HG02885 (cell line): ENCODE measurements around the gene SUPT3H.
A peak's percentile ranks its signal among the peaks of the same experiment; 100 is the strongest.

Experiments used
- ATAC-seq: cut with Tn5 transposase; IDR thresholded peaks from one replicate; pipeline ENCODE4 v1.9.1; 2021; ENCODE audit warnings: mild to moderate bottlenecking; ENCODE audit not compliant: unreplicated experiment, poor library complexity

Gene SUPT3H

GRCh38 chr6:45394586-45395095 lies 16.9 kb upstream of the SUPT3H start:
- ATAC-seq, result no peak

DNA sequence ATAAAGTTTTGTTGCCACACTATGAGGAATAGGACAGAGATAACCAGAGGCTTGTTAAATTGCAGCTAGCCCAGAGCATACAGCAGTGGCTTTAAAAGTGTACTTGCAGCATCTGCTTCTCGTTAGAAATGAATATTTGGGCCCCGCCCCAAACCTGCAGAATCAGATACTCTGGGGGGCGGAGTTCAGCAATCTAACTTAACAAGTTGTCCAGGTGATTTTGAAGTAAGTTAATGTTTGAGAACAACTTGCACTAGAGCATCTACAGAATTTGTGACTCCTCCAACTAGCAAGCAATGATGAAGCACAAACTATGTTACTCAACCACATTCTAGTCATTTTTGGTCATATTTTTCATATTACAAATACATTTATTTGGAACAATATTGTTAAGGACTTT lies 10.6 kb upstream of the SUPT3H start:
- ATAC-seq, result no peak

DNA sequence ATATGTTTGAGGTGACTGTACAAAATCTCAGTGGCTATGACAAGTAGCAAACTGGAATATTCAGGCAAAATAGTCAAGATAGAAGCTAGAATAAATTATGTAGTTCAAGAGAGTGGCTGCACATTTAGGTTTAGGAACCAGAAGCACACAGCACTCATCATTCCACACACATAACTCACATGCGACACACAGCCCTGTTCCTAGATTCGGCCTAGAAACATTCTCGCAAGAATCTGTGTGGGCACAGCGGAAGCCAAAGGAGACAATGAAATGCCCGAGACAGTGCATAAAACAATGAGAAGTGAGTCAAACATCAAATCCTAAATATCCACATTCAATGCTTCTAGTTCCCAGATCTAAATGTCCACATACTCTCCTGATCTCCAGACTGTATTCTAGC lies 9.5 kb upstream of the SUPT3H start:
- no peak for ATAC-seq

DNA sequence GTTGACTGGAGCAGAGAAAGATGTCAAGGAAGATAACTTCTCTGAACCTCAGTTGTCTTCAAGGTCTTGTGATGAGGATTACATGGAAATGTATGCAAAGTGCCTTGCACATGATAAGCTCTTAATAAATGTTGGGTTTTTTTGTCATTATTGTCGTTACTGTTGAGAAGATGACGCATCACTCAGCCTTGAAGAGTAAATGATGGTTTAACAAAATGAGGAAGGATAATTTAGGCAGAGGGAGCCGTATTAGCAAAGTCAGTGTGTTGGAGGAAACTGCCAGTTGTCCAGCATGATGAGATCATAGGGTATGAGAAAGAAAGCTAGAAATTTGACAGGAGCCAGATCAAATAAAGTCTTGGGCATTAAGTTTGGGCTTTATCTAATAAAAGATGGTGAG lies 8.8 kb upstream of the SUPT3H start:
- no peak for ATAC-seq

DNA sequence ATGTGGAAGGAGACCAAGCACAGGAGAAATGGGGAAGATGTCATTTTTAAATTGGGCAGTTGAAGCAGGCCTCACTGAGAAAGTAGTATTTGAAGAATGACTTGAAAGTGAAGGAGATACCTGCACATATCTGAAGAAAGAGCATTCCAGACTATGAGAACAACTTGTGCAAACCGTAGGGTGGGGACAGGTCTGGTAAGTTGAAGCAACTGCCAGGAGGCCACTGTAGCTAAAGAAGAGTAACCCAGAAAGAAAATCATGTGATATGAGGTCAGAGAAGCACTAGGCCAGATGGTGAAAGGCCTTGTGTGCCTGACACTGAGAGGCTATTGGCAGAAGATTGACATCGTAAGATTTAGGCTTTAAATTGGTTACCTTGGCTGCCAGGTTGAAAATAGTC lies 4.7 kb upstream of the SUPT3H start:
- no peak for ATAC-seq

DNA sequence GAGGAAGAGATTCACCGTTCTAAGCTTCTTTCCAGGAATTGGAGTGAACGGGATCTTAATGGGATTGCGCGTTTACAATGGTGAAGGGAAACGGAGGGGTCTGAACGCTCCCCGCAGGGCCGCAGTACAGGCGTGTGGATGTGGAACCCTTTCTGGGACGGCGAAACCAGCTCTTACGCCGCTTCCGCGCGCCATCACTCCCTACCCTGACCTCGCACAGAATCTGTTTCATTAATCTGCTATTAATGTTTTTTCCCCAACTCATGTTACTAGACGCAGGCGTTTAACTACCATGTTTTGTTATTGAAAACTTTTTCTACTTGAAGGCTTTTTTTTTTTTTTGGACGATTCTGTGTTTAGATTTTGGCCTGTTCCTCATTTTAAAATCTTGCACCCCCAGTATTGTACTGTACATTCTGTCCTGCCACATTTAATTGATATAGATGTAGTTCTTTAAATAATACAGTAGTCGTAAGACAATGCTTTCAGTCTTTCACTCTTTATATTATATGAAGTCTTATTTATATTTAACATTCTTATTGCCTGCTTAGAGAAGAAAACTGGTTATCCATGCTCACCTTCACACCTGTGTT lies 696 bp upstream of the SUPT3H start:
- ATAC-seq, result peak; percentile 29

DNA sequence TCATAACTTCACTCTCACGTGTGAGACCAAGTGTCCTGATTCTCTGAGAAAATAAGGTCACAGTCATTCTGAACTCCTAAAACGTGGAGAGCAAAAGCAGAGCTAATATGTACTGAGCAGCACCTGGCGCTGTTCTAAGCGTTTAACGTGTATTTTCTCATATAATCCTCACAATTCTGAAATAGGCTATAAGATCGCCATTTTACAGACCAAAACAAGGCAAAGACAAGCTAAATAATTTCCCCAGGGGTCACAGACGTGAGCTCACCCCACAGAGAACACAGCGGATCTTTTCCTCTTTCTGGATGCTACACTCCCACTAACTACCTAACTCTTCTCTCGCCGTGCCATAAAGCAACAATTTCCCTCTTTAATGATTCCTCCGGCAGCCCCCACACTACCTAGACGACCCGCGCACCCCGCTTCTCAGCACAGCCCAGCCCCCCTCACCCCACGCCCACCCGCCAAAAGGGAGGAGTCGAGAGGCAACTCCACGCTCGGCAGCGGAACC lies 636 bp downstream of the SUPT3H start:
- peak; percentile 5 for ATAC-seq

DNA sequence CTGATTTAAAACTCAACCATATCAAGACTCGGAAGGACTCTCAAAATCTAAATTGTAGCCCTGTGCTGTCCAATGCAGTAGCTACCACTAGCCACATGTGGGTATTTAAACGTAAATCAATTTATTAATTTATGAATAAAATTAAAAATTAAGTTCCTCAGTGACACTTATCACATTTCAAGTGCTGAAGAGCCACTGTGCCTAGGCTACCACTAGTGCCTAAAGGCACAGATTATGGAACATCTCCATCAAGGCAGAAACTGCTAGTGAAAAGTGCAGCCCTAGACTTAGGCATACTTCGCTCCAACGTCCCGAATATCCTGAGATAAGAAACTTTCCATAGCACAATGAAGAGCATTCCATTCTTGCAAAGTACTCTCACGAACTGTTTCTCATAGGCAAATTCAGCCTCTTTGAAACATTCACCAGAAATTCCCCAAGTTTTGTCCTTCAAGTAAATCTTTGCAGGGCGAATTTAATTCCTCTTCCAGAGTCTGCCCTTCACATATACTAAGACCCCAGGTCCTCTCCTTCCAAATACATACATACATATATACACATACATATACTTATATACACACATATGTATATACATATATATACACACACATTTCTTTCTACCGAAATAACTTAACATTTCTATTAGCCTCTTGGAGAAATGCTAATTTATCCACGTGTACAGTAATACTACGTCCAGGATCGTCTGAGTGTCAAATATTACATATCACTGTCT lies 1.3 kb downstream of the SUPT3H start:
- ATAC-seq, result no peak

DNA sequence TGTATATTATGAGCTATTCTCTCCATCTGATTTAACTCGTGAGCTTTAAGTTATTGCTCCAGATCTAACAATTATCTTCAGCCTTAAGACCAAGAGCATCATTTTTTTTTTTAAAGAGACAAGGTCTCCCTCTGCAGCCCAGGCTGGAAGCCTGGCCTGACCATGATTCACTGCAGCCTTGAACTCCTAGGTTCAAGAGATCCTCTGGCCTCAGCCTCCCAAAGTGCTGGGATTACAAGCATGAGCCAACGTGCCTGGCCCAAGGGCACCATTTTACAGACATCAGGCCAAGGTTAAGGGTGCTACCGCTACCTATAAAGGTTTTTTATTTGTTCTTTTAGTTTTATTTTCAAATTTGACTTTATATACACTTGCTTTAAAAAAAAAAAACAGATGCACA lies 2.3 kb downstream of the SUPT3H start:
- no peak for ATAC-seq

DNA sequence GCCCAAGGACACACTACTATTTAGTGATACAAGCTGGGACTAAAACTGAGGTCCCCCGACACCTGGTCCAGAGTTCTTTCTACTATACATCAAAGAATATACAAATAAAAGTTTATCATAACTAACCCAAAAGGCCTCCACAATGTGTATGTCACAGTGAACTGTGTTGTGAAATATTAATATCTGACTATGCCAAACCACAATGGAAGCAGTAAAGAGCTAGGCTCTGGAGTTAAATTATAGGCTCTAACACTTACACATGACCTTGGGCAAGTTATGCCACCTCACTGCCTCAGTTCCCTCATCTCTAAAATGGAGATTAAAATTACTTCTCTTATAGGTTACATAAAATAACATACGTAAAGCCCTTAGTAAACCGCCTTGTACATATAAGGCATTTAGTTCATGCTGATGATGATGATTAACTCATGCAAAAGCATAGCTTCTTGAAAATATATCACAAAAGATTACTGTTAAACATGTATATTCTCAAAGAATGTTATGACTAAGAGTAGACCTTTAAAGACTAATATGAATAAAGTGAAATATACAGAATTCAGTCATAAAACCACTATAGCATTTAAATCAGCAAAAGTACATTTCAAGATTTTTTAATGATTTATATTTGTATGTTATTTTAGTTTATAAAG lies 5.7 kb downstream of the SUPT3H start:
- no peak for ATAC-seq

DNA sequence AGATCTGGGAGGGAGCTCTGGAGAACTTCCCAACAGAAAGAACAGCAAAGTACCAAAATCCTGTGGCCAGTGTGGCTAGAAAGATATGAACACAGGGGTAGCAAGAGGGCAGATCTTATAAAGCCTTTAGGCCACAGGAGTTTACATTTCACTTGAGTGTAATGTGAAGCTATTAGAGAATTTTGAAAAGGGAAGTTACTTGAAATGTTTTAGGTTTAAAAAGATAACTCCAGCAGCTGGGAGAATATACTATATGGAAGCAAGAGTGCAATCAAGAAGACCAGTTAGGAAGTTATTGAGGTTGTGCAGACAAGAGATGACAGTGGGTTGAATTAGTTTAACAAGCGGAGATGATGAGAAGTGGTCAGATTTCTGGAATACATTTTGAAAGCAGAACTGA lies 7.9 kb downstream of the SUPT3H start:
- ATAC-seq, result no peak

DNA sequence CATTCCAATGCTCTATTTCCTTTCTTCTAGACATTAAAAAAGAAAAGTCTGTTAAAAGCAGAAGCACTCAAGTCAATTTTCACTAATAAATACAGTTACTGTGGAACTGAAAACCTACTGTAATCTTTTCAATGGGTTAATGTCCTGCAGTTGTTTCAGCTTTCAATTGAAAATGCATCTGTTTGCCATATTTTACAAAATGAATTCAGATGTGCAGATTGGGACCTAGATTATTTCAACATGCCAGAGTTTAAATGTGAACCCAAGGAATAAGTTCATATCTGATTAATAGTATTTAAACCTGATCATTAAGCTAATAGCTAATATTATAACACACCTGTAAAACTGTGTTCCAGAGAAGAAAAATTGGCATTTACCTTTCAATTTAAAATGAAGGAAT lies 9.7 kb downstream of the SUPT3H start:
- ATAC-seq, result no peak

DNA sequence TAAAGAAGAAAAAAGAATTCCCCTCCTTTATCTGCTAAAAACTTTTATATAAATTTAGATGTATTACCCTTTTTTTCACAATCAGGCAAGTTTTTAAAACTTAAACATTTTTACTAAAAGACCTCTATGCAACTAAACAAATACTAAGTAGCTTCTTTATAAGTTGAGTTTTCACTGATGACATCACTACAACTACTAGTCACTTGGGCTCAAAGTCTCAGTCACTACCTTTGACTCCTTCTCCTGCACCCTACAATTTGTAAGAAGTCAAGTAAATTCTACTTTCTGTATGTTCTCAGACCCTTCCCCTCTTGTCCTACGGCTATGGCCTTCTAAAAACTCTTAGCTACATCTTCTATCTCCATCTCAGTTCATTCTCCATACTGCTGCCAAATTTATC lies 11.2 kb downstream of the SUPT3H start:
- no peak for ATAC-seq

GRCh38 chr6:45365036-45365435 lies 12.7 kb downstream of the SUPT3H start:
- no peak for ATAC-seq

- ATAC-seq, result no peak
Observed at GRCh38 chr6:45364466-45364865, 13.3 kb downstream of the SUPT3H start.

DNA sequence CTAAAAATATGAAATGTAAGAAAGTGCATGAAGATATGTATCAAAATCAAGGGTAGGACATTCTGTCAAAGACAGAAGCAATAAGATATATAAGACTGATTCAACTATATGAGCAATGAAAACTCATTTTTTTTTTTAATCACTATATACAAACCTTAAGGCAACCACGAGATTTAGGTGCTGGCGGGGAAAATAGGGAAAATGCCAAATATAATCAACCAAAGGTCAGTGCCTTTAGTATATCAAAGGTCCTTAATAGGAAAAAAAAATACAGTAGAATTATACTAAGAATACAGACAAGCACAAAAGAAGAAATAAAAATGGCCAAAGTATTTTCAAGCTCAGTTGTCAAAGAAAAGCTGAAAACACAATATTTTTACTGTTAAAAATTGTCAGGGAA lies 24.1 kb downstream of the SUPT3H start:
- no peak for ATAC-seq

DNA sequence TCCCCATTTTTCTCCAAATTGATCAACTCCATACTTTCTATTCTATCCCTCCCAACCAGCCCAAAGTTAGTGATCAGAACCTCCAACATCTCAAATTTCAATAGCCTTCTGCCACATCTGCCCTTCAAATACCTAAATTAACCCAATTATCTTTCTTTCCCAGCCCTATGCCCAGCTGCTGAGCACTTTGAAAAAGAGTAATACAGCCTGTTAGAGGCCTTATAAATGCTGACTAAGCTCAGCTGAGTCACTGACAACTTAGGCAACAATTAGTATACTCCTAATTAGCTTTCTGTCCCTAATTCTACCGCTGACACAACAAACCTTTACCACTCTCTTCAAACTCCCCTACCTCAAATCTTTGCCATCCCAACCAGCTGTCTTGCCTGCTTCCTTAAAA lies 26.1 kb downstream of the SUPT3H start:
- ATAC-seq, result no peak

- no peak for ATAC-seq
Observed at GRCh38 chr6:45351076-45351475, 26.7 kb downstream of the SUPT3H start.

DNA sequence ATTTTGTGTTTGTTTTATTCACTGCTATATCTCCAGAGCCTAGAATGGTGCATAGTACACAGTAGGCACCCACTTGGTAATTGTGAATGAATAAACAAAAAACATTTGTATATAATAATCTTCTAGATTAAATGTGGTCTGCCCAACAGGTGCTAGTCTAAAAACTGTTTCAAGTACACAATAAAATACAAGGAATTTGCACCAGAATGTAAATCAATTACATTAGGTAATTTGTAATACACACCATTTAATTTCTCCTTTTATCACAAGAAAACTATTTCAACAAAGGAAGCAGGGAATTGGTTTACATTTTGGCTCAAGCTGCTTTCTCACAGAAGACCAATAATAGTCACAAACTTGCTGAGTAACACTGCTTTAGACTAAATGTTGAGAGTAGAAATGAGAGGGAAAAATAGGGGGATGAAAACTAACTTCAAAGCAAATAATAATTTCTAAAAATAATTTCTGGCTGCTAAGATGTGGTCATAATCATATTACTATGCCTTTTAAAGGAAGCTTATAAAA lies 27.5 kb downstream of the SUPT3H start:
- no peak for ATAC-seq

DNA sequence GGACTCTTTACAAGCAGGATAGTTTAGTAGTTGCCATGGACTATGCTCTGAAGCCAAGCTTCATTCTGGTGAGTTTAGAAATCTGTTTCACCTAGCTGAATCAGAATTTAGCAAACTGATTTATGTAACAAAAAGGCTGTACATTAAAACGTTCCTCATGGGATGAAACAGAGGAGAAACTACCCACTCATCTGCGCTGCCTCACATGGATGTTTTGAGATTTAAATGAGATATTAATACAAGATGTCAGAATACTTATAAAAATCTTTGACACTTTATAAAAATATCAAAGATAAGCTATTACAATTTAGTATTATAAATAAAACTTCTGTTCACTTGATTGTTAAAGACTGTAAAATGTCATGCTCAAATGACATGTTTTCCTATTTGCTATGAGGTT lies 32.8 kb downstream of the SUPT3H start:
- ATAC-seq, result no peak

DNA sequence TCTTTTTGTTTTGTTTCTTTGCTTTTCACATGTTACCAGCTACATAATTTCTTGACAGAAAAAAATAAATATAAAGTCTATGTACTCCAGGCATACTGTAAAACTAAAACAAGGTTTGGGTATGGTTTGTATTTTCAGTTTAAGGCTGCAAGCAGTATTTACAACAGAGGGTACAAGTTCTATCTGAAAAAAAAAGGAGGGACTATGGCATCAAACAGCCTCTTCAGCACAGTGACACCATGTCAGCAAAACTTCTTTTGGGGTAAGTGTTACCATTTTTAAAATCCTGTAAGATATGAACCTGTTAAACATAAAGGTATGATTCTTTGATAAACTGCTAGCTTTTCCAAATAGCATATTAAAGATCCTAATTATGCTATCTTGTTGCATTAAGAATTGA lies 49.2 kb downstream of the SUPT3H start:
- no peak for ATAC-seq
